Measurements from ENCODE around the gene TRIP13.
"Not testable (repeated sequence)": the region's sequence is repeated elsewhere in the genome, so short reads cannot be mapped to it uniquely, and the experiment has no call there.

The TRIP13 gene

DNA sequence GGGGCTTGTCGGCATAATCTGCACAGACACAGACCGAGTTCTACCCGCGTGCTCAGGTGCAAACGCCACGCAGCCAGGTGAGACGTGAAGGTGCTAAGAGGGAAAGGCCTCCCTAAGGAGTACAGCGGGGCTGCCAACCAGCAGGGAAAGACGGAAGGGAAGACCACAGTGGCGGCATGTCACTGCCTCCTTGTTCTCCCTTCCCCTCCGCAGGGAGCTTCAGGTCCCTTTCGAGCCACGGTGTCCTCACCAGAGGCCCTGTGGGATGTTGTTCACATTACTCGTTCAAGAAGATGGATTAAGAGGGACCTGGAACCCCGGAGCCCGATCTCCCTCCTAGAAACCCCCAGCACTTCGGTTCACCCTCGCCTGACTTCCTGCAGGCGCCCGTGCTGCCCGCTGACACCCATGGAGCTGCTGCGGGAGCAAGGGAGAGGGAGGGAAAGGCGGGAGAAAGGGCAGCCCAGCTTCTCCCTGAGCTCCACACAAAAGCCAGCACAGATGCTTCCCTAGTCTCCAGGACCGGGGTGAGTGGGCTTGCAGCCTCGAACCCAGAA, 769 bp upstream of the TRIP13 start:
- DNase-seq (ENCODE audit: low spot score) = no peak

DNA sequence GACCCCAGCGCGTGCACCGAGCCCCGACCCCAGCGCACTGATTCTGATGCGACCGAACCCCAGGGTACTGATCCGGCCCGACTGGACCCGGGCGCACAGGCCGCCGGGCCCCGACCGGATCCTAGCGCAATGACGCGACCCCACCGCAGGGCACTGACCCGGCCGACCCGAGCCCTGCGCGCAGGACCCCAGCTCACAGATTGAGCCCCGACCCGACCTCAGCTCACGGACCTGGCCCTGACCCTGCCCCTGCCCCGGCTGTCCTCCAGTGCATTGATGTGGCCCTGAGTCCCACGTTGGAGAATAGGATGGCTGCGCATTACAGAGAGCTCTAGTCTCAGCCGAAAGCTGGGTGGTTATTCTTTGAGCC, 438 bp downstream of the TRIP13 start:
- DNase-seq (ENCODE audit: low spot score) = no peak

DNA sequence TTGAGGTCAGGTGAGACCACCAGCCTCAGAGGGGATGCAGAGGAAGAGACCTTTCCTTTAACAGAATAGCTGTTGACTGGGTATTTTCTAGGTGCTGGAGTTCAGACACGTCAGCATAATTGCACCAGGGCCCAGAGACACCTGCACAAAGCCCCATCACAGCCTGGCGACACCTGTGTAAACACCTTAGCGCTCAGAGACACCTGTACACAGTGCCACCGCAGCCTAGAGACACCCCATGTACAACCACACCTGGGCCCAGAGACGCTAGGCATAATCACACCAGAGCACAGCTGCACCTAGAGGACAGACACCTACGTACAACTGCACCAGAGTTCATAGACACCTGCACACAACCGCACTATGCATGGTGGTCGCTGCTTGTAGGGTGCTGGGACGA, 1.0 kb downstream of the TRIP13 start:
- no peak for DNase-seq (ENCODE audit: low spot score)

DNA sequence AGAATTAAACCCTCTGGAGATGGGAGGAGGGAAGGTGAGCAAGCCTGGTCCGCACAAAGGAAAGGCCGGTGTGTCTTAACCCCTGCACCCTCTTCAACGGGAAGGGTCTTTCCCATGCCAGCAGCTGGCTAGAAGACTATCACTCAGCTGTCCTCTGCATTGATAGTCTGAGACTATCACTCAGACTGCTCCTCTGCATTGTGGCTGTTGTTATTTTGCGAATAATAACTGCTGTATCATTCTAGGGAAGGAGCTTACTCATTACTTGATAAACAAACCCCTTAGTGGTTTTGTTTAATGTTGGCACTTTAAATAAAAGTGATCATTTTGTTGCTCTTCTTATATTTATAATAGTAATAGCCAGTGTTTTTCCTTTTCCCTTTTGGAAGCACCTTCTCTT, 8.1 kb downstream of the TRIP13 start:
- no peak for DNase-seq (ENCODE audit: low spot score)

DNA sequence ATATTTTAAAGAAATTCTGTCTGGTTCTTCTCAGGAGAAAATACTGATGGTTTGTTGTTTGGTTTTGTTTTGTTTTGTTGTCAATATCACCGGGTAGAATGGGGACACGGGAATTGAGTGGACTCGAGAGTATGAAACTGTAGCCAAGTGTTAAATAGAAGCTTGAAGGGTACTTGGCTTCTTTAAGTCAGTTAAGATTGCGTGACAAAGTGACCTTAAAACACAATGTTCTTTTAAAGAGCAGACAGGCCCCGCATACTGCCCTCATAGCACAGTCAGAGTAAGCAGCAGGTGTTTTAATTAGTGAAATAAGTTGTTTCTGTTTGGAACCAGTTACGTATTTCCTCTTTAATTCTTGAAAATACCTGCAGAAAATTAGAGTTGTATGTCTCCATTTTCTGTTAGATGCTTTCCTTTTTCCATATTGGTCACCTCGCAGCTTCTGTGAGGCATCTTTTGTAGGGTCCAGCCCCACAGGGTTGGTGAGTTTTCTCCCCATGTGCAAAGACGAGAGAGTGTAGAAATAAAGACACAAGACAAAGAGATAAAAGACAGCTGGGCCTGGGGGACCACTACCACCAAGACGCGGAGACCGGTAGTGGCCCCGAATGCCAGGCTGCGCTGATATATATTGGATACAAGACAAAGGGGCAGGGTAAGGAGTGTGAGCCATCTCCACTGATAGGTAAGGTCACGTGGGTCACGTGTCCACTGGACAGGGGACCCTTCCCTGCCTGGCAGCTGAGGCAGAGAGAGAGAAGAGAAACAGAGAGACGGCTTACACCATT, 9.6 kb downstream of the TRIP13 start:
- no peak for DNase-seq (ENCODE audit: low spot score)

DNA sequence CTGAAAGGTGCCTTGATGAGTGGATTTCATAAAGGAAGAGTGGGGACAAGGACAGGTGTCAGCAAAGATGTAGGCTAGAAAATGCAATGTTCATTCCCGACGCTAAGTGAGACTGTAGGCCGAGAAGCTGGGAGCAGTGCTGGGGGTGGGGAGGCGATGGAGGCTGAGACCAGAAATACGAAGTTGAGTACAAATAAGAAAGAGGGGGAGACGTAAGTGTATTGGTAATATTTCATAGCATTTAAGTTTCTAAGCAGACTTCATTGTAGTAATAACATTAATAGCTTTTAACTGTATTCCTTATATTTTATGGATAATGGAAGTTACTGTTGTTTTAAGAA, 11.0 kb downstream of the TRIP13 start:
- DNase-seq (ENCODE audit: low spot score) = no peak

DNA sequence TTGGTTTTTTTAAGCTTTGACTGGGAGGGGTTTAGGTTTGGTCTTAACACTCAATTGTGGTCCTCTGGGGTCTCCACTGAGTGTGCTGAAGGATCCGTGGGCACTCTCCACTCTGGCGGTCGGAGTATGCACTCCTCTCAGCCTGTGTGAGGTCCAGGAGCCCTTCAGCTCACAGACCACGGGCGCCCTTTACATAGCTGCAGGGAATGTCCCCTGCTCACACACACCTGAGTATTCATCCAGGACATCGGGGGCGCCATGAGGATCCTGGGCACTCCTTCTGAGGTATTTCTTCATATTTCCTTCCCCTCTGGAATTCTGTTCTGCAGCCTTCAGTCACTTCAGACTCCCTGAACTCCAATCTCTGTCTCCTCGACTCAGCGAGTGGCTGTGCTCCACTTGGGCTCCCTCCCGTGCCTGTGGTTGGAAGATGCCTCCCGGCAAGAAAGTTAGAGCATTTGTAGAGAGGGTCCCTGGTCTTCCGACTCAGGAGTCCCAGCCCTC, 12.5 kb downstream of the TRIP13 start:
- DNase-seq (ENCODE audit: low spot score) = no peak

DNA sequence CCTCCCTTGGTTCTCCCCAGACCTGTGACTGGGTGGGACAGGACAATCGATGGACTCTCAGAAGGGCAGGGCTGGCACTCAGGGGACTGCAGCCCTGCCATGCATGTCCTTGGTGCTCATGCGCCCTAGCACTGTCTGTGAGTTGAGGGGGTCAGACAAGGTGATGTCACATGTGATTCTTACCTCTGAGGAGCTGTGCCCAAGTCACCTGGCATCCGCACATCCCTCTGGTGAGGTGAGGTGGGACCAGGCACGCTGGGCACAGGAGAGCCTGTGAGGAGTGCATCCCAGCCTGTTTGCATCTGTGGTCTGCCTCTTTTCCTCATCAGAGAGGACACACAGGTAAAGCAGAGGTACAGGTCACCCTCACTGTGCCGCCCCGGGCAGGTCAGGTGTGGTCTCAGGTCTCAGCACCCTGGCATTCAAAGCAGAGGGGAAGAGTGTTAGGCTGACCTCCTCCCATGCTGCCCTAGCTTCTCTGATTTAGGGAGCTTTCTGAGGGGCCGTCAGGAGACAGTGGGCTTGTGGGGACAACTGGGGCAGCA, 14.8 kb downstream of the TRIP13 start:
- DNase-seq (ENCODE audit: low spot score) = no peak

DNA sequence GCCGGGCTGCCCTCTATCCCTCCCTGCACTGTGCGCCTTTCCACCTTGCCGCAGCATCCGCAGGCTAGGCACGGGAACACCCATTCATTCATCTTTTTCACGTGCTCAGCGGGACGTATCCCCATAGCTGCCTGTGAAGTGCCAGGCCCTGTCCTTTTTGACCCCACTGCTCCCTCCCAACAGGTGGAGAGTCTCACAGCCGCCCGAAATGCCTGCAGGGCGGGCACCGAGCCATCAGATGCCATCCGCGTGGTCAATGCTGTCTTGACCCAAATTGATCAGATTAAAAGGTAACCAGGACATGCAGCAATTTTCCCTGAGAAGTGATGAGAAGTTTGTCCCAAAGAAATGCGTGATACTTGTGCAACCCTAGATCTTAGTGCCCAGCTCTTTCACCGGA, 15.5 kb downstream of the TRIP13 start:
- DNase-seq (ENCODE audit: low spot score) = no peak

DNA sequence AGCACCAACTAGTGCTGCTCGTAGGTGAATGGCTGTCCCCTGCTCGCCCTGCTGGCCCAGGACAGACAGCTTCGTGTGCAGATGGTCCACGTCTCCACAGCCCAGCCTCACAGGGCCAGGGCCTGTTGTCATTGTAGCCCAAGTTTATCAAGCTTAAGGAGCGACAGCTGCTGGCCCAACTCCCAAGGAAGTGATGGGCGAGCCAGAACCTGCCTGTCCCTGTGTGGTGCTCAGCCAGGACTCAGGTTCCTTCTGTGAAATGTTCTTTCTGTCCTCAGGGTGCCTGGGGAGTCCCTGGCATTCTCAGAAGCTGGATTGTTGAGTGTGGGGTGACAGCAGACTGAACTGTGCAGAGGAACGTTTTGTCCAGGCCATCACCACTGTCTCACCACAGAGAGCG, 16.4 kb downstream of the TRIP13 start:
- DNase-seq (ENCODE audit: low spot score) = no peak

DNA sequence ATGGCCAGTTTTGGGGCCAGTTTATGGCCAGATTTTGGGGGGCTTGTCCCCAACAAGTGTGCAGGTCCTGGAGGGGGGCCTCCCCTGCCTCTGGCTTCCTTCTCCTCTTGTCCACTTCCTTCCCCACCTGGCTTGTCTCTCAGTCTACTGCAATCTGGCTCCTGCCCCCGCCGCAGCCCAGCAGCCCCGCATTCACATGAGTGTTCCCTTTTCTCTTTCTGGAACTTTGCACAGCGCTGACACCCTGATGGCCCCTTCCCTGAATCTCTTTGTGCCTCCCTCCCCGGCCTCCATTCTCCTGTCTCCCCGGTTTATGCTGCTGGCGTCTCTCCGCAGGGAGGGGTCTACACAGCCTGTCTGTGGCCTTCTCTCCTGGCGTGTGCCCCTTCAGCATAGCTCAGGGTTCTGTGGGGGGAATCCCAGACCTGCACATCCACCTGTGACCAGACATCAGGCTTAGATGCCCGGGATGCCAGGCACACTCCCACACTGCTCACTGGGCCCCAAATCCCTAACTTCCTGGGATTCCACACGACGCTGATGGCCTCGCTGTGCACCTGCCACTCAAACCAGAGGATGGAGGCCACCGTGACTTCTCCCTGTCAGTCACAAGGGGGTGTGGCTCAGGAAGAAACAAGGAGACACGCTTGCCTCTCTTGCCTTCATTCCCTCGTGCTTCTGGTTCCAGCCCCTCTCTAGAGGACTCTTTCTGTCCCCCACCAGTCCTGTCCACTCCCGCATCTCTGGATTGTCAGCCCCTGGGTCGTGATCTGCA, 17.5 kb downstream of the TRIP13 start:
- no peak for DNase-seq (ENCODE audit: low spot score)

DNA sequence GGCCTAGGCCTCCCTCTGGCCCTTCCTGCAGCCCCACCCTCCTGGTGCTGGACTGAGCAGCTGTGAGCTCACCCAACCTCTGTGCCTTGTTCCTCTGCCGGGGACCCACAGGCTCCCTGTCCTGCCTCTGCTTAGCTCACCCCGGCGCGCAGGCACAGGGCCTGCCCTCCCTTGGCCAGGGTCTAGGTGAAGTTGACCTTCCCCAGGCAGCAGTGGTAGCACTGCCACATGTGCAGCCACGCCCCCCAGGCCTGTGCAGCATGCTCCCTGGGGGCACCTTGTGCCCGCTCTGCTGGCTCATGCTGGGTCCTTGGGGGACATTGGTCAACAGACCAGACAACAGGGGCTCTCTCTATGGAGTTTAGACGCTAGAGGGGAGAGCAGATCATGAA, 18.1 kb downstream of the TRIP13 start:
- no peak for DNase-seq (ENCODE audit: low spot score)

DNA sequence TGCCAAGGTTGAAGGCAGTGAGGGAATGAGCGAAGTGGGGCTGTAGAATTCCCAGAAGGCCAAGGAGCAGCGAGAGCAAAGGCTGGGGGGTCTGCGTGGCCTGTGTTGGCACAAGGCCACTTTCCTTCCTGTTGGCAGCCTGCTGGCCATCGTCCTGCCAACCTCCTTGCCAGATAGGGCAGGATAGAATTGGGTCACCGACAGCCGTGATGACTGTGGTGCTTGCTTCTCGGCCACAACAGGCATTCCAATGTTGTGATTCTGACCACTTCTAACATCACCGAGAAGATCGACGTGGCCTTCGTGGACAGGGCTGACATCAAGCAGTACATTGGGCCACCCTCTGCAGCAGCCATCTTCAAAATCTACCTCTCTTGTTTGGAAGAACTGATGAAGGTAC, 18.9 kb downstream of the TRIP13 start:
- no peak for DNase-seq (ENCODE audit: low spot score)

DNA sequence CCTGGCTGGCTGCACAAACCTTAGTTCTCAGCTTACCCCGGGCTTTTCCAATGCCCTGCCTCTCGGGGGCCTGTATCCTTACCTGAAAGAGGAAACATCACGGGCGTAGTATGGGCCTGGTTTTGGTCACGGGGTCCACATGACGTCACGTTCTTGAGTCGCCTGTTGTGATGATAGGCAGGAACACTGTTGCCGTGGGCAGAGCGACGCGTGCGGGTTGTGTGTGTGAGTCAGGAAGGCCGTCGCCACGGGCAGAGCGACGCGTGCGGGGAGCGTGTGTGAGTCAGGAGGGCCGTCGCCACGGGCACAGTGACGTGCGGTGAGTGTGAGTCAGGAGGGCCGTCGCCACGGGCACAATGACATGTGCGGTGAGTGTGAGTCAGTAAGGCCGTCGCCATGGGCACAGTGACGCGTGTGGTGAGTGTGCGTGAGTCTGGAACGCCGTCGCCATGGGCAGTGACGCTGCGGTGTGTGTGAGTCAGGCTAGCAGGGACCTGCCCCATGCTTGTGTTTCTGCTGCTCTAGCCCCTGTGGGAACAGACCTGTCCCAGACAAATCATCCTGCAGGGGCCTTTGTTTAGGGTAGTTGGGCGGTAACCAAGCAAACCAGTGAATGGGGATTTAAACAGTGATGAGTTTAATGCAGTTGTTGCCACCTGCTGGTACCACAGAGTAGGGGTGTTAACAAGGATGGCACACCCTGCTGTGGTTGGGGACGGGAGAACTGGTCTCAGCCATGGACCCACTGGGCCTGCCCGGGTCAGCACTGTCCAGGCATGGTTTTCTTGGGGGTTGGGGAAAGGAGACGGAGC, 19.8 kb downstream of the TRIP13 start:
- no peak for DNase-seq (ENCODE audit: low spot score)

DNA sequence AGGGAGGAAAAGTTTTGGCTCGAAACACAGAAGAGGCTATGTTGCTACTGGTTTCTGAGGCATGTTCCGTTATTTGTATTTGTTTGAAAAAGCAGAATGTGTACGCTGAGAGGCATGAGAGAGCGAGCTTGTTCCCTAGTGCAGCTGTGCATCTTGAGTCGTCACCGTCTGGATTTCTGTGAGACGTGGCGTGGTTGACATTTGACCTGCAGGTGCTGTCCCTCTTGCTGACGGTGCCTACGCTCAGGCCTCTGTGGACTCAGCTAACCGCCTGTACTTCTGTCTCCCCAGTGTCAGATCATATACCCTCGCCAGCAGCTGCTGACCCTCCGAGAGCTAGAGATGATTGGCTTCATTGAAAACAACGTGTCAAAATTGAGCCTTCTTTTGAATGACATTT, 21.5 kb downstream of the TRIP13 start:
- DNase-seq (ENCODE audit: low spot score) = no peak

DNA sequence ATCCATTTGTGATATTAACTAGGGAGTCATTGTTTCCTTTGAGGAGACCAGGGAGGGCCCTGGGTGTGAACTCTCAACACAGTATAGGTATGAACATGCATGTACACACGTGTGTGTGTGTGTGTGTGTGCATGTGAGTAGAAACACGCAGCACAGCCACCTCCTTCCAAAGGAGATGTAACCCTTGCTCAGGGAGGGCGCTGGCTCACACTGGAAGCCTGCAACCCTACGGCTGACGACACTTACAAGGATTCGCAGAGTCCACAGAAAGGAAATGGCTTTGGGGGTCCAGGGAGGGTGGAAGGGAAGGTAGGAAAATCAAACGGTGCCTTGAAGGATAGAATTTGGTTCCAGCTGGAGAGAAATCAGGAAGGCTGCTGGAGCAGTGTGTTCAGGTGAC, 21.9 kb downstream of the TRIP13 start:
- DNase-seq (ENCODE audit: low spot score) = no peak

DNA sequence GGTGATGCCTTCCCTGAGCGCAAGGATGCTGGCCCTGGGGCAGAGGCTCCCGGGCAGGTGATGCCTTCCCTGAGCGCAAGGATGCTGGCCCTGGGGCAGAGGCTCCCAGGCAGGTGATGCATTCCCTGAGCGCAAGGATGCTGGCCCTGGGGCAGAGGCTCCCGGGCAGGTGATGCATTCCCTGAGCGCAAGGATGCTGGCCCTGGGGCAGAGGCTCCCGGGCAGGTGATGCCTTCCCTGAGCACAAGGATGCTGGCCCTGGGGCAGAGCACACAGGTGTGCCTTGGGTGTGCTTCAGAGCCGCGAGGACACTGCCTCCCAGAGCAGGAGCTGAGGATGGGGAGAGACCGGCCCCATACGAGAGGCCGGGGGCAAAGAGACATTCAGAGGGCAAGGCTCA, 22.7 kb downstream of the TRIP13 start:
- DNase-seq (ENCODE audit: low spot score) = not testable (repeated sequence)

DNA sequence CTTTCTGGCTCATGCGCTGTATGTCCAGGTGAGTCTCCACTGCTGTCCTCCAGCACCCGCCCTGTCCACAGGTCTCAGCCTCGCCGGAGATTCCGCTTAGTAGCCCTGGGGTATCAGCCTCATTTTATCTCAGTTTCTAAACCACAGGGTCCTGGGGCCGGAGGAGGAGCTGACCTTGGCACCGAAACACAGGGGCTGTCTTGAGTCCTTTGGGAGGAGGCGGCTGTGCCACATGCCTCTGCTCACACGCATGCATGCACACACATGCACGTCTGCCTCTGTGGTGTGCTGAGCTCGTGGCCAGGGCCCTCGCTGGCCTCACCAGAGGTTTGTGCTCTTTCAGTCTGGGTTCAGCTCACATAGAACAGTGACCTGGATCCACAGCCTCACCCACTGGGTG, 23.3 kb downstream of the TRIP13 start:
- no peak for DNase-seq (ENCODE audit: low spot score)

DNA sequence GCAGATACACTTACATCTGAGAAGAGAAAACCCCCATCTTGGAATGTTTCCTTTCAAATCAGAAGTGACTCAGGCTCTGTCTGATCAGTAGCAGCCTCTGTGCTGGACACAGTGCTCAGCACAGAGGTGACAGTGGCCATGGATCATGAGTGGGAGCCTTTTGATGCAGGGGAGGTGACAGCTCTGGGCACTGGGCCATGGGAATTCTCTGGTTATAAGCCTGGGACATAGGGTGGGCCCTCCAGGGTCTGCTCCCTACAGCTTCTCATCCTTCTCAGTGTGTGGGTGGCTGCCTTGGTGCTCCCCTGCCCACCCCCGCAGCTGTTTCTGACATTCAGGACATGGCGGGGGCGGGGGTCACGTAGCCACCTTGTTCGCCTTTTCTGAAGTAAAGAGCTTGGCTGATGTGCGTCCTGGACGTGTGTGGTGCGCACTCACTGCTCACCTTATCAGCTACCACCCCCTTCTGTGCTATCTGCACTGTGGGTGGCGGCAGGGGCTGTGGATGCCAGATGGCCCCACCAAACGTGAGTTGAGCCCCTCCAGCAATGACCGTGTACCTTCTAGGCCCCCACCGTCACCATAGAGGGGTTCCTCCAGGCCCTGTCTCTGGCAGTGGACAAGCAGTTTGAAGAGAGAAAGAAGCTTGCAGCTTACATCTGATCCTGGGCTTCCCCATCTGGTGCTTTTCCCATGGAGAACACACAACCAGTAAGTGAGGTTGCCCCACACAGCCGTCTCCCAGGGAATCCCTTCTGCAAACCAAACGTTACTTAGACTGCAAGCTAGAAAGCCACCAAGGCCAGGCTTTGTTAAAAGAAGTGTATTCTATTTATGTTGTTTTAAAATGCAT, 24.0 kb downstream of the TRIP13 start:
- no peak for DNase-seq (ENCODE audit: low spot score)

DNA sequence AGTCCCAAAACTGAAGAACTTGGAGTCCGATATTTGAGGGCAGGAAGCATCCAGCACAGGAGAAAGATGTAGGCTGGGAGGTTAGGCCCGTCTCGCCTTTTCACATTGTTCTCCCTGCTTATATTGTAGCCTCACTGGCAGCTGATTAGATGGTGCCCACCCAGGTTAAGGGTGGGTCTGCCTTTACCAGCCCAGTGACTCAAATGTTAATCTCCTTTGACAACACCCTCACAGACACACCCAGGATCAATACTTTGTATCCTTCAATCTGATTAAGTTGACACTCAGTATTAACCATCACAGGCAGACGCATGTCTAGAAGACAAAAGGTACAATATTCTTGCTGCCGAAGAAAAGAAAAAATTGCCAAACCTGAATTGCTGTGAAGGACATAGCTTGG, 26.0 kb downstream of the TRIP13 start:
- DNase-seq (ENCODE audit: low spot score) = not testable (repeated sequence)

DNA sequence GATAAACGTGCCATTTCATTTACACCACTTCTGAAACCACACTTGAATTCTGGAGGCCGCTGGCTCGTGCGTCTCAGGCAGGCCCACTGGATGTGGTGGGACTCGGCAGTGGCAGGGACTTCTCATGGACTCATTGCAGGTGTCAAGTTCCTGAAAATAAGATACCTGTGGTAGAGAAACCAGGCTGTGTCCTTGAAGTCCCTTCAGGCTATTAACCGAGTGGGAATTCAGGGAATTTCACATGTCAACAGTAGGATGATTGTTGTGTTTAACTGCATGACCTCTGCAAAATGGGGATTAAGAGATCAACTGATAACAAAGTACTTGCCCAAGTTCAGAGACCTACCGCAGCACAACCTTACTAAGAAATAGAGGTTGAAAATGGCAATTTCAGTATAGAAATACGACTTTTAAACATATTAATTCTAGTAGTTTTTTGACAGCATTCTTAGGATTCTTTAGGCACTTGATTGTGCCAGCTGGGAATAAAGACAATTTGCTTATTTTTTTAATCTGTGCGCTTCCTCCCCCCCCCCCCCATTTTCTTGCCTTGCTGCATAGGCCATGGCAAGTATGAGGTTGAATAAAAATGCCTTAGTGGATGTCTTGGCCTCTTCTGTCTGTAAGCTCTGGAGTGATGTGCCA, 26.8 kb downstream of the TRIP13 start:
- DNase-seq (ENCODE audit: low spot score) = peak; percentile 46

Data from COLO829 (cell line).